GM19328 (cell line): ENCODE measurements around the gene GDPD1.
"Not testable (repeated sequence)": the region's sequence is repeated elsewhere in the genome, so short reads cannot be mapped to it uniquely, and the experiment has no call there.

Experiments
- ATAC-seq: cut with Tn5 transposase; IDR thresholded peaks from one replicate; pipeline ENCODE4 v1.9.1; 2021; ENCODE audit warnings: mild to moderate bottlenecking, moderate library complexity; ENCODE audit not compliant: unreplicated experiment

Gene GDPD1

GRCh38 chr17:59238906-59239305, 18.6 kb downstream of the GDPD1 start:
- no peak for ATAC-seq

GRCh38 chr17:59244081-59244480, 23.8 kb downstream of the GDPD1 start:
- ATAC-seq, result no peak

- ATAC-seq, result no peak
Observed at GRCh38 chr17:59254742-59255141, 34.4 kb downstream of the GDPD1 start.

GRCh38 chr17:59257101-59257500, 36.8 kb downstream of the GDPD1 start:
- ATAC-seq, result no peak

- no peak for ATAC-seq
Observed at GRCh38 chr17:59260722-59261121, 40.4 kb downstream of the GDPD1 start.

GRCh38 chr17:59266745-59267144, 46.4 kb downstream of the GDPD1 start:
- ATAC-seq, result no peak

GRCh38 chr17:59267776-59268175, 47.5 kb downstream of the GDPD1 start:
- no peak for ATAC-seq

- ATAC-seq, result no peak
Observed at GRCh38 chr17:59275618-59276017, 55.3 kb downstream of the GDPD1 start.

- ATAC-seq, result no peak
Observed at GRCh38 chr17:59277031-59277430, 56.7 kb downstream of the GDPD1 start.

- no peak for ATAC-seq
Observed at GRCh38 chr17:59278406-59278805, 58.1 kb downstream of the GDPD1 start.

GRCh38 chr17:59284317-59284716, 64.0 kb downstream of the GDPD1 start:
- ATAC-seq, result no peak

- ATAC-seq, result no peak
Observed at GRCh38 chr17:59287452-59287851, 67.1 kb downstream of the GDPD1 start.

- ATAC-seq, result no peak
Observed at GRCh38 chr17:59287891-59288290, 67.6 kb downstream of the GDPD1 start.

- ATAC-seq, result no peak
Observed at GRCh38 chr17:59289981-59290301, 69.6 kb downstream of the GDPD1 start.

- ATAC-seq, result not testable (repeated sequence)
Observed at GRCh38 chr17:59290302-59290998, 70.1 kb downstream of the GDPD1 start.

- ATAC-seq, result no peak
Observed at GRCh38 chr17:59292174-59292523, 71.8 kb downstream of the GDPD1 start.

GRCh38 chr17:59296190-59296589, 75.9 kb downstream of the GDPD1 start:
- ATAC-seq, result no peak

GRCh38 chr17:59298521-59298920, 78.2 kb downstream of the GDPD1 start:
- no peak for ATAC-seq

- no peak for ATAC-seq
Observed at GRCh38 chr17:59299400-59300092, 79.2 kb downstream of the GDPD1 start.

- ATAC-seq, result no peak
Observed at GRCh38 chr17:59300941-59301340, 80.6 kb downstream of the GDPD1 start.

- ATAC-seq, result no peak
Observed at GRCh38 chr17:59304811-59305210, 84.5 kb downstream of the GDPD1 start.

- ATAC-seq, result no peak
Observed at GRCh38 chr17:59310263-59310920, 90.1 kb downstream of the GDPD1 start.
